ENCODE results near the gene HCN4.

DNA sequence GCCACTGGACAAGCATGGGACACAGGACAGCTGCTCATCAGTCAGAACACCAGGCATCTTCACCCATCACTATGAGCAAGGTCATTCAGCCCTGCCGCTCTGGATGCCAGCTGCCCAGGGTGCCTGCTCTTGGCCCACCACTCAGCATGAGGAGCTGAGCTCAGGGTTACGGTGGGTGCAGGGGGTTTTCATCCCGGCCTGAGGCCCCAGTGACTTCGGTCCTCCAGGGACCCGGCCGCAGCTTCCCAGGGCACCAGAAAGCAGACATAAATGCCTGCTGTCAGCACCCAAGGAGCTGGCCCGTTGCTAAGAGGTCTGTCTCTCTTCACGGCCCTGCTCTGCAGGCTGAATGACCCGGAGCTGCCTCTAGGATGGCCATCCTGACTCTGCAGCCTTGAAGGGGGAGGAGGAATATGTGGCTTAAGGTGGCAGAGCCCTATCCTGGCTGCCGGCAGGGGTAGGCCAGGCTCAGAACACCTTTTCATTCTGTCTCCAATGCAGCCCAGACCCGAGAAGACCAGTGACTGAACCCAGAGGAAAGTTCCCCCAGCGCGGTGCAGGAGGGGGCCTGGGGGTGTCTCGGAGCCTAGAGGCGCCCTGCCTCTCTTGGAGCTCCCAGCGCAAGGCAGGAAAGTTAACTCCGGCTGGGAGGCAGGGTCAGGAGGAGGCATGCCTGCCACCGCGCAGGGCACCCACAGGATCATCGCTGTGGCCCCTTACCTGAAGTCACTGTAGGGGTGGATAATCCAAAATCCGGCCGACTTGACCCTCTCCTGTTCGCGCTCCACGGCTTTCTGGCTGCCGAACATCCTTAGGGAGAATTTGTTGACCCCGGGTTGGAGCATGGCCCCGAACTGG, 1.8 kb downstream of the HCN4 start:
- no peak for TF ChIP-seq POLR2AphosphoS5 (IDR thresholded peaks at IDR 0.05)
- TF ChIP-seq, protein P1, sequence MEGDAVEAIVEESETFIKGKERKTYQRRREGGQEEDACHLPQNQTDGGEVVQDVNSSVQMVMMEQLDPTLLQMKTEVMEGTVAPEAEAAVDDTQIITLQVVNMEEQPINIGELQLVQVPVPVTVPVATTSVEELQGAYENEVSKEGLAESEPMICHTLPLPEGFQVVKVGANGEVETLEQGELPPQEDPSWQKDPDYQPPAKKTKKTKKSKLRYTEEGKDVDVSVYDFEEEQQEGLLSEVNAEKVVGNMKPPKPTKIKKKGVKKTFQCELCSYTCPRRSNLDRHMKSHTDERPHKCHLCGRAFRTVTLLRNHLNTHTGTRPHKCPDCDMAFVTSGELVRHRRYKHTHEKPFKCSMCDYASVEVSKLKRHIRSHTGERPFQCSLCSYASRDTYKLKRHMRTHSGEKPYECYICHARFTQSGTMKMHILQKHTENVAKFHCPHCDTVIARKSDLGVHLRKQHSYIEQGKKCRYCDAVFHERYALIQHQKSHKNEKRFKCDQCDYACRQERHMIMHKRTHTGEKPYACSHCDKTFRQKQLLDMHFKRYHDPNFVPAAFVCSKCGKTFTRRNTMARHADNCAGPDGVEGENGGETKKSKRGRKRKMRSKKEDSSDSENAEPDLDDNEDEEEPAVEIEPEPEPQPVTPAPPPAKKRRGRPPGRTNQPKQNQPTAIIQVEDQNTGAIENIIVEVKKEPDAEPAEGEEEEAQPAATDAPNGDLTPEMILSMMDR (IDR thresholded peaks at IDR 0.05): no peak
- TF ChIP-seq POLR2A (IDR thresholded peaks at IDR 0.05): no peak
- TF ChIP-seq EP300 (IDR thresholded peaks at IDR 0.05): no peak
